ENCODE results near the gene PRRC2C.

- TF ChIP-seq, protein P1, sequence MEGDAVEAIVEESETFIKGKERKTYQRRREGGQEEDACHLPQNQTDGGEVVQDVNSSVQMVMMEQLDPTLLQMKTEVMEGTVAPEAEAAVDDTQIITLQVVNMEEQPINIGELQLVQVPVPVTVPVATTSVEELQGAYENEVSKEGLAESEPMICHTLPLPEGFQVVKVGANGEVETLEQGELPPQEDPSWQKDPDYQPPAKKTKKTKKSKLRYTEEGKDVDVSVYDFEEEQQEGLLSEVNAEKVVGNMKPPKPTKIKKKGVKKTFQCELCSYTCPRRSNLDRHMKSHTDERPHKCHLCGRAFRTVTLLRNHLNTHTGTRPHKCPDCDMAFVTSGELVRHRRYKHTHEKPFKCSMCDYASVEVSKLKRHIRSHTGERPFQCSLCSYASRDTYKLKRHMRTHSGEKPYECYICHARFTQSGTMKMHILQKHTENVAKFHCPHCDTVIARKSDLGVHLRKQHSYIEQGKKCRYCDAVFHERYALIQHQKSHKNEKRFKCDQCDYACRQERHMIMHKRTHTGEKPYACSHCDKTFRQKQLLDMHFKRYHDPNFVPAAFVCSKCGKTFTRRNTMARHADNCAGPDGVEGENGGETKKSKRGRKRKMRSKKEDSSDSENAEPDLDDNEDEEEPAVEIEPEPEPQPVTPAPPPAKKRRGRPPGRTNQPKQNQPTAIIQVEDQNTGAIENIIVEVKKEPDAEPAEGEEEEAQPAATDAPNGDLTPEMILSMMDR (IDR thresholded peaks at IDR 0.05), result no peak
- no peak for TF ChIP-seq POLR2A (IDR thresholded peaks at IDR 0.05)
Observed at GRCh38 chr1:171636141-171636540, 150.8 kb downstream of the PRRC2C start.

Measured in Peyer's patch (tissue), 4 donors.